ENCODE data around the gene APOA4.

APOA4 gene

GRCh38 chr11:116796548-116796947, 26.6 kb downstream of the APOA4 start:
- DNase-seq = no peak

- DNase-seq = no peak
Measured at GRCh38 chr11:116794851-116795250, 28.3 kb downstream of the APOA4 start.

GRCh38 chr11:116793772-116794097, 29.4 kb downstream of the APOA4 start:
- no peak for DNase-seq

- no peak for DNase-seq
Measured at GRCh38 chr11:116792869-116793771, 30.0 kb downstream of the APOA4 start.

GRCh38 chr11:116792144-116792868, 30.8 kb downstream of the APOA4 start:
- DNase-seq = no peak

GRCh38 chr11:116791813-116792143, 31.3 kb downstream of the APOA4 start, which contains the start of gene APOA5:
APOA5 (minus strand) TSS chr11:116791879; CDS start chr11:116791860, 19 bp downstream.
- no peak for DNase-seq

GRCh38 chr11:116791002-116791812, 31.9 kb downstream of the APOA4 start:
- DNase-seq = peak; percentile 75

GRCh38 chr11:116790167-116791001, 32.7 kb downstream of the APOA4 start:
- DNase-seq = no peak

- no peak for DNase-seq
Measured at GRCh38 chr11:116788975-116789374, 34.1 kb downstream of the APOA4 start.

GRCh38 chr11:116788534-116788933, 34.6 kb downstream of the APOA4 start:
- no peak for DNase-seq

- peak; percentile 82 for DNase-seq
Measured at GRCh38 chr11:116787786-116788486, 35.2 kb downstream of the APOA4 start, which contains the start of gene ZPR1. ZPR1 (minus strand) TSS chr11:116788023; CDS start chr11:116787990, 33 bp downstream.

- no peak for DNase-seq
Measured at GRCh38 chr11:116787436-116787785, 35.7 kb downstream of the APOA4 start.

- no peak for DNase-seq
Measured at GRCh38 chr11:116786966-116787365, 36.1 kb downstream of the APOA4 start.

GRCh38 chr11:116786326-116786725, 36.8 kb downstream of the APOA4 start:
- no peak for DNase-seq

GRCh38 chr11:116782728-116783127, 40.4 kb downstream of the APOA4 start:
- DNase-seq = no peak

GRCh38 chr11:116778556-116778955, 44.5 kb downstream of the APOA4 start:
- no peak for DNase-seq

- DNase-seq = no peak
Measured at GRCh38 chr11:116777056-116777455, 46.0 kb downstream of the APOA4 start.

- DNase-seq = no peak
Measured at GRCh38 chr11:116776522-116776984, 46.6 kb downstream of the APOA4 start.

- DNase-seq = no peak
Measured at GRCh38 chr11:116775975-116776374, 47.1 kb downstream of the APOA4 start.

- no peak for DNase-seq
Measured at GRCh38 chr11:116774661-116775060, 48.4 kb downstream of the APOA4 start.

All from activated naive CD4-positive, alpha-beta T cell treated with anti-CD3 and anti-CD28 coated beads, Interleukin-2, amount 50 U/mL, for 16 hours (primary cell).